Panc1 (cell line): ENCODE data around the gene KRT36. TPM values are rescaled to one million over a fixed set of nuclear protein-coding genes. Genes with fewer than 3 reads are reported as not detected.
A peak's percentile ranks its signal among the peaks of the same experiment; 100 is the strongest.

Experiments
- ATAC-seq: fragments of 200-7000 bp; cut with Tn5 transposase; 2 replicates; pipeline ENCODE4 v1.9.1; 2020; ENCODE audit warnings: mild to moderate bottlenecking, moderate library complexity
- Bru-seq: library from RNA; stranded (reverse); fragments of 400-500 nt; gene quantifications from one replicate; lab custom pipeline; 2021; lab: Mats Ljungman, UMichigan
- BruChase-seq, 2 experiments: library from RNA; stranded (reverse); fragments of 400-500 nt; gene quantifications; one replicate each; lab custom pipeline; 2021; lab: Mats Ljungman, UMichigan
- BruUV-seq: library from RNA; stranded (reverse); fragments of 400-500 nt; replicated peaks from 2 replicates; lab custom pipeline; 2021; lab: Mats Ljungman, UMichigan
- CTCF ChIA-PET: fragments of 300-600 bp; sonication (Branson Sonifier 250); formaldehyde crosslinking; loops from one replicate; lab custom pipeline; 2022; ENCODE audit warnings: antibody characterized with exemption; lab: Charles Lee
- POLR2A ChIA-PET: fragments of 300-600 bp; sonication (Branson Sonifier 250); formaldehyde crosslinking; loops from one replicate; lab custom pipeline; 2022; ENCODE audit warnings: antibody characterized with exemption; lab: Charles Lee
- DNase-seq: peaks from one replicate; pipeline ENCODE4 v3.0.0-alpha.2; 2010; ENCODE audit warnings: low read depth, low spot score
- H3K27ac ChIP-seq: 2 replicates; pipeline ENCODE4 v1.5.1; 2011; ENCODE audit warnings: mild to moderate bottlenecking, low read length, inconsistent platforms
- H3K27me3 ChIP-seq: fragments of 200-500 bp; sonication (Bioruptor generic); 2 replicates; pipeline ENCODE4 v1.6.0; 2014; ENCODE audit warnings: low read length, inconsistent platforms; ENCODE audit not compliant: control insufficient read depth, insufficient read depth
- H3K36me3 ChIP-seq: fragments of 200-500 bp; sonication (Bioruptor generic); 2 replicates; pipeline ENCODE4 v1.5.1; 2014; ENCODE audit warnings: inconsistent platforms, mild to moderate bottlenecking, low read length, moderate library complexity; ENCODE audit not compliant: control insufficient read depth, insufficient read depth
- H3K4me1 ChIP-seq: 2 replicates; pipeline ENCODE4 v1.5.1; 2011; ENCODE audit warnings: inconsistent platforms, mild to moderate bottlenecking, low read length, moderate library complexity; ENCODE audit not compliant: control insufficient read depth, insufficient read depth
- H3K4me3 ChIP-seq, 2 experiments: 2 replicates each; pipeline ENCODE4 v1.5.1; 2011 to 2012; ENCODE audit warnings: low read depth in 2 of 2, low read length in 2 of 2, mild to moderate bottlenecking in 2 of 2, inconsistent platforms in 1 of 2, moderate library complexity in 1 of 2
- H3K9me3 ChIP-seq: fragments of 200-500 bp; sonication (Bioruptor generic); 2 replicates; pipeline ENCODE4 v1.5.1; 2014; ENCODE audit warnings: low read depth, mild to moderate bottlenecking, inconsistent platforms, low read length, moderate library complexity; ENCODE audit not compliant: control insufficient read depth, insufficient read depth
- CTCF ChIP-seq: fragments of 450-650 bp; IDR thresholded peaks from 2 replicates; pipeline ENCODE4 v1.5.1; 2017; ENCODE audit warnings: mild to moderate bottlenecking
- POLR2AphosphoS5 ChIP-seq: IDR thresholded peaks from 2 replicates; pipeline ENCODE4 v1.6.1; 2012; ENCODE audit warnings: mild to moderate bottlenecking, low read depth, low read length, moderate library complexity
- REST ChIP-seq, 2 experiments: IDR thresholded peaks; 2 replicates each; pipeline ENCODE4 v1.6.1; 2011 to 2012; ENCODE audit warnings: low read depth in 2 of 2, control low read depth in 1 of 2, low read length in 1 of 2, mild to moderate bottlenecking in 1 of 2, moderate library complexity in 1 of 2; ENCODE audit not compliant: insufficient read depth in 1 of 2
- SIN3A ChIP-seq: IDR thresholded peaks from 2 replicates; pipeline ENCODE4 v1.6.1; 2012; ENCODE audit warnings: low read depth, mild to moderate bottlenecking, low read length, moderate library complexity, borderline replicate concordance; ENCODE audit not compliant: insufficient read depth
- TCF7L2 ChIP-seq: IDR thresholded peaks from 2 replicates; pipeline ENCODE4 v1.6.1; 2011; ENCODE audit warnings: mild to moderate bottlenecking, low read depth, low read length, inconsistent platforms
- in situ Hi-C: cut with HindIII; loops from 2 replicates; pipeline ENCODE4 v1.10.0; 2016; ENCODE audit warnings: low sequenced_read_pairs, low pct_unique_long_range_greater_than_20kb
- intact Hi-C: fragments of 100-400 bp; cut with micrococcal nuclease; formaldehyde crosslinking; loops from one replicate; pipeline ENCODE4 v1.10.0; 2022; ENCODE audit not compliant: unreplicated experiment
- long read RNA-seq: library from polyadenylated mRNA; unstranded; transcript quantifications from one replicate; pipeline ENCODE4 v2.0.0, GENCODE V29; 2021; ENCODE audit not compliant: unreplicated experiment
- polyA plus RNA-seq: library from polyadenylated mRNA; unstranded; fragments of >200 nt; gene quantifications from one replicate; pipeline ENCODE4 v1.2.1, GENCODE V29; 2012; ENCODE audit warnings: missing spikeins; ENCODE audit not compliant: insufficient read length
- total RNA-seq: library from RNA; stranded (reverse); gene quantifications from one replicate; pipeline ENCODE4 v1.2.1, GENCODE V29; 2021; ENCODE audit not compliant: unreplicated experiment

The KRT36 gene
- total RNA-seq (not detected), Bru-seq, nascent RNA (not detected), BruChase-seq, experiment 1, labeled RNA remaining after a 2-hour chase (not detected), BruChase-seq, experiment 2, labeled RNA remaining after a 6-hour chase (not detected)
- 0.18 TPM for polyA plus RNA-seq
- long read RNA-seq: 0 reads

GRCh38 chr17:41489531-41489930 lies at the start of gene KRT36:
TSS of gene KRT36 (minus strand) at chr17:41489910. CDS start at chr17:41489864, 46 bp downstream.
- H3K4me3 ChIP-seq: no peak within 1 kb of the TSS
- ATAC-seq (no peak), DNase-seq (no peak)
- H3K36me3 ChIP-seq: no peaks in the 10 kb centered on the region
- TF ChIP-seq CTCF: no peak
- no peak for TF ChIP-seq SIN3A
- TF ChIP-seq POLR2AphosphoS5: no peak
- no peak for TF ChIP-seq REST (IDR thresholded peaks at IDR 0.05; ENCODE audit: insufficient read depth in 1 of 2, low read depth in 2 of 2, low read length in 1 of 2)
- TF ChIP-seq TCF7L2: no peak
- CTCF ChIA-PET: interaction anchor here (0.7 to 1.1 kb wide), 2 partner anchors 430 to 708 kb away, joined by 3 to 4 read pairs; no protein-coding TSS in a partner anchor
- POLR2A ChIA-PET: interaction anchor here (0.6 kb wide), 1 partner anchor 555 kb away, joined by 5 read pairs; no protein-coding TSS in a partner anchor
- no peaks in the 10 kb centered on the region for H3K9me3 ChIP-seq
- H3K27me3 ChIP-seq: no peaks in the 10 kb centered on the region
- peak within 1 kb of the TSS; percentile 77 for H3K27ac ChIP-seq
- intact Hi-C loops (no loop called here), in situ Hi-C loops (no loop called here)
- BruUV-seq: no TSS peak
- H3K4me1 ChIP-seq: peaks cover 20% of the 10 kb centered on the region

GRCh38 chr17:41539071-41539492 lies 49.4 kb upstream of the KRT36 start:
- Histone ChIP-seq H3K9me3 (no peaks in the 10 kb centered on the region), H3K27me3 (no peaks in the 10 kb centered on the region), H3K4me1 (peaks cover 59% of the 10 kb centered on the region), H3K27ac (peak overlapping the region; percentile 79), H3K4me3 (no peak overlapping the region), H3K36me3 (no peaks in the 10 kb centered on the region)
- ChIA-PET CTCF (interaction anchor here (0.6 to 2.1 kb wide), 2 partner anchors 10 to 109 kb away, joined by 7 to 9 read pairs; no protein-coding TSS in a partner anchor), POLR2A (interaction anchor here (0.7 kb wide), 1 partner anchor 719 kb away, joined by 5 read pairs; no protein-coding TSS in a partner anchor)
- no TSS peak for BruUV-seq
- TF ChIP-seq POLR2AphosphoS5: no peak
- TF ChIP-seq TCF7L2: no peak
- no peak for TF ChIP-seq REST (IDR thresholded peaks at IDR 0.05; ENCODE audit: insufficient read depth in 1 of 2, low read depth in 2 of 2, low read length in 1 of 2)
- no peak for TF ChIP-seq SIN3A
- TF ChIP-seq CTCF: no peak
- ATAC-seq (peak; percentile 62), DNase-seq (no peak)
- intact Hi-C loops: no loop called here
- in situ Hi-C loops: loop anchor here (25.0 kb wide), 1 partner anchor 98 kb away; no protein-coding TSS in a partner anchor
